Activated T-cell treated with anti-CD3 and anti-CD28 coated beads for 4 hours (primary cell): Measurements from ENCODE around the gene GPANK1.

ENCODE experiments used
- DNase-seq: peaks from one replicate; pipeline ENCODE4 v3.0.0-alpha.2; 2020

Gene GPANK1

GRCh38 chr6:31690231-31691077 lies 25.7 kb upstream of the GPANK1 start:
- DNase-seq, result no peak

GRCh38 chr6:31689249-31690110 lies 24.7 kb upstream of the GPANK1 start:
- no peak for DNase-seq

DNA sequence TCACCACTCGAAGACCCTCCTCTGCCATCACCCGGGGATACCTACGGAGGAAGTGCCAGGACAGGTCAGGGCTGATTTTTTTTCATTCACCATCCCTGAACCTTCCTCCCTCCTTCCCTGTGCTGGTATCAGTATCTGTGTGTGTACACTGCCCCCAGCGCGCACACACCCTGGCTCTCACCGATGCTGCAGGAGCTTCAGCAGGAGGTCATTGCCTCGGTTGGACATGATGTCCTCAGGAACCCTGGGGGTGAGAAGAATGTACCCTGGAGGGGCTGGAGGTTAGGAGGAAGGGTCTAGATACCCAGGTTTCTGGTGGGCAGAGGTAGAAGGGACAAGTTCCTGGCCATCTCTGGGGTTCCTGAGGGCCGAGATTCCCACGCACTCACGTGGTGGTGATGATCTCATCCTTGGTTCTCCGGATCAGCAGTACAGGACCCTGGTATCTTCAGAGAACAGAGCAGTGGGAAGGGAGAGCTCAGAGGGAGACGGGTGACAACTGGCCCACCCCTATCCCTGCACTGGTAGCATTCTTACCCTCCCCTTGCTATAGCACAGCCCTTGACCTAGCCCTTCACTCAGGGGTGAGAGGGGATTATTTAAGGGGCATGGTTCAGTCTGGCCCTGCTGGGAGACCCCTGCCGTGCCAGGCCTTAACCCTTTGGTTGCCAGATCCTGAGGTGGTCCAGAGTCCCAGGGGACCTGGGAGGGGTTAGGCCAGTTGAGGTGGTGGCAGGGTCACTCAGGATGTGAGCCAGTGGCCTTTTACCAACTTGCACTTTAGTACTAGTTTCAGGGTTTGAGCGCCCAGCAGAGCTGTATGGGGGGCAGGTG lies 23.3 kb upstream of the GPANK1 start:
- no peak for DNase-seq

- DNase-seq, result no peak
Measured at GRCh38 chr6:31687321-31687720, 22.5 kb upstream of the GPANK1 start.

- no peak for DNase-seq
Measured at GRCh38 chr6:31686483-31686882, 21.7 kb upstream of the GPANK1 start.

DNA sequence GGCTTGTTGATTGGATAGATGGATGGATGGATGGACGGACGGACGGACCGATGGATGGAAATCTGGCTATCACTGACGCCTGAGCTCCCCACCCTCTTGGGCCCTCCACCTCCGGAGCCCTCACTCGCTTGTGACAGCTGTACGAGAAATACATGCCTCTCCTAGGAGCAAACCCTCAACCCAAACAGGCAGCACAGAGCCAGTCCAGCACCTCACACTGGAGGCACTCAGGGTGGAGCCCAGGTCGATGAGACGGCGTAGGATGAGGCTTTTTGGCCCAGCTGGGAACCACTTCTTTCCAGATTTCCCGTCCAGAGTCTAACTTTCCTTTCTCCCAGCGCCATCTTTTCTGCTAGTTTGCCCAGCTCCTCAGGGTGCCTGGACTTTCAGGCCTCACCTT lies 18.8 kb upstream of the GPANK1 start:
- DNase-seq, result no peak

GRCh38 chr6:31681135-31681671 lies 16.4 kb upstream of the GPANK1 start:
- no peak for DNase-seq

- DNase-seq, result peak; percentile 48
Measured at GRCh38 chr6:31680226-31681134, 15.7 kb upstream of the GPANK1 start, which contains the start of gene LY6G5C. Gene LY6G5C, minus strand, starts transcription at chr6:31681067. Its CDS starts 694 bp downstream, at chr6:31680373.

DNA sequence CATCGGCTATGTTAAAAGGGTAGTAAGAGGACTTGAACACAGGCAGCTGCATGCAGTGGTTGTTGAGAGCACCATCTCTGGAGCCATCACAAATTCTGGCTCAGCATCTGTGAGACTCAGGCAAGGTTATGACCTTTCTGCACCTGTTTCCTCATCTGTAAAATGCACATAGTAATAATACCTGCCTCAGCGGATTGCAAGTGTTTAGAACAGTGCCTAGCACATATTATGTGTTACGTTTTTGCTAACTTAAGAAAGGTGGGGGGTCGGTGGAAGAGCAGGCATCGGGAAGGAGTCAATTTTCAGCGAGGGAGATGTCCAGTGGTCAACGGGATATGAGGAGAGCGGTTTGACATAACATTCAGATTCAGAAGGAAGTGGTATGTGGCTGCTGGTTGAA lies 13.2 kb upstream of the GPANK1 start:
- DNase-seq, result no peak

DNA sequence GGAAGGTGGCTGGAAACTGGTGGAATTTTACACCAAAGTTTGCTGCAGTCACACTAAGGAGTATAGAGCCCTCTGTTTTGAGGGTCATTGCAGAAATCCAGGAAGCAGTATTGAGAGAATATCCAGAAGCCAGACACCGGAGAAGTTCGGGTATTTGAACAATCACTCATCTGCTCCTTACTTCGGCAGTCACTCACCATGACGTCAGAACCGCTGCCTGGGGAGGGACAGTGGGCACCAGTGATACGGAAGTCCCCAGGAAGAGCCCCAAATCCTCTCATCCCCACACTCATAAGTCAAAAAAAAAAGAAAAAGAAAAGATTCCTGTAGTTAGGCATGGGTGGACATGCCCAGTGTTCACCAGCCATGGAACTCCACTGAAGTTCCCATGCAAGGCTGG lies 12.1 kb upstream of the GPANK1 start:
- no peak for DNase-seq

GRCh38 chr6:31676322-31676903 lies 11.6 kb upstream of the GPANK1 start:
- no peak for DNase-seq

DNA sequence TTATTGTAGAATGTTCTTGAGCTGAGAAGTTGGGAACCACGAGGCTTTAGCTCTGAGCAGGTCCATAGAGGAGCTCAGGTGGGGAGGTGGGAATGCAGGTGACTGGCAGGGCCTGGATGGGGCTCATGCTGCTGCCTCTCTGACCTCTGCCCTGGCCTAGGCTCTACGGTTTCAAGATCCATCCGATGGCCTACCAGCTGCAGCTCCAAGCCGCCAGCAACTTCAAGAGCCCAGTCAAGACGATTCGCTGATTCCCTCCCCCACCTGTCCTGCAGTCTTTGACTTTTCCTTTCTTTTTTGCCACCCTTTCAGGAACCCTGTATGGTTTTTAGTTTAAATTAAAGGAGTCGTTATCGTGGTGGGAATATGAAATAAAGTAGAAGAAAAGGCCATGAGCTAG lies 4.9 kb upstream of the GPANK1 start, which contains the start of gene LY6G5B:
LY6G5B (plus strand) TSS at position 301 of the 400 bp plus-strand sequence. CDS start 975 bp downstream, outside the sequence.
- DNase-seq, result no peak

DNA sequence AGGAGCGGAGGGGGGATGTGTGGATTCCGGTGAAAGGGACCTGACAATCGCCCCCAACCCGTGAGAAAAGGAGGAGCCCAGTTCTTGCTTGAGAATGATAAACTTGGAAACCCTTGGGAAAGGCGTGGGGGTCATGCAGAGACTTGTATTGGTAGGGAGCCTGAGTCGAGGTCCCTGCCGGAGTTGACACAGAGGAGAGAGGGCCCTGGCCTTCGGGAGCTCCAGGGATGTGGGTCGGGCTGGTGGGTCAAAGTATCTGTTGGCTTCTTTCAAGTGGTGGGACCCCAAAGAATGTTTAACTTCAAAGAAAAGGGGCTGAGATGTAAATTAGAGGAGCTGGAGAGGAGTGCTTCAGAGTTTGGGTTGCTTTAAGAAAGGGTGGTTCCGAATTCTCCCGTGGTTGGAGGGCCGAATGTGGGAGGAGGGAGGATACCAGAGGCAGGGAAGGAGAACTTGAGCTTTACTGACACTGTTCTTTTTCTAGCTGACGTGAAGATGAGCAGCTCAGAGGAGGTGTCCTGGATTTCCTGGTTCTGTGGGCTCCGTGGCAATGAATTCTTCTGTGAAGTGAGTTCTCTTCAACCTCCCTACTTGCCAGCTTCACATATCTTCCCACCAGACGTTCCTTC lies 1.7 kb upstream of the GPANK1 start:
- no peak for DNase-seq

DNA sequence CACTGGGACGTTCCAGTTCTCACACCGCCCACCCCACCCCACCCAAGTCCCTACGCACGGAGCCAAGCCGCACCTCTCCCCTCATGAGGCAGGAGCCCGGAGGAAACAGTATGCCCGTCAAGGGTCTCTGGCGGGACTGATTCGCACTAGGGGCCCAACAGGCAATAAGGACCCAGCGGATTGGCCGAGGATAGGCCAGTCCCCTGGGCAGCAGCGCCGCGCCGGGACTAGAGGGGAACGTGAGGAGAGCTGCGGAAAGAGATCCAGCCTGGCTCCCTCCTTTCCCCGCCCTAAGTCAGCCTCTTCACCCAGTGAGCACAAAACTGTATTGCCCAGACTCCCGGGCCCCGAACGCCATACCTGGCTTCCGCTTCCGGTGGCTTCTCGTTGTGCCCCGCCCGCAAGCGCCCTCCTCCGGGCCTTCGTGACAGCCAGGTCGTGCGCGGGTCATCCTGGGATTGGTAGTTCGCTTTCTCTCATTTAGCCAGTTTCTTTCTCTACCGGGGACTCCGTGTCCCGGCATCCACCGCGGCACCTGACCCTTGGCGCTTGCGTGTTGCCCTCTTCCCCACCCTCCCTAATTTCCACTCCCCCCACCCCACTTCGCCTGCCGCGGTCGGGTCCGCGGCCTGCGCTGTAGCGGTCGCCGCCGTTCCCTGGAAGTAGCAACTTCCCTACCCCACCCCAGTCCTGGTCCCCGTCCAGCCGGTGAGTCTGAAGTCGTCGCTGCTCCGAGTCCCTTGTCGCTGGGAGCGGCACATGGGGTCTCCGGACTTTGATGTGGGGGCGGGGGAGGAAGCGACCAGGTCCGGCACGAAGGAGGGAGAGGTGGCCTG lies 922 bp upstream of the GPANK1 start, which contains the start of gene CSNK2B:
CSNK2B (plus strand) TSS at position 580 of the 836 bp plus-strand sequence. CDS start 752 bp downstream, outside the sequence.
- DNase-seq, result peak; percentile 95

GRCh38 chr6:31663961-31664789 lies 622 bp downstream of the GPANK1 start:
- DNase-seq, result no peak

DNA sequence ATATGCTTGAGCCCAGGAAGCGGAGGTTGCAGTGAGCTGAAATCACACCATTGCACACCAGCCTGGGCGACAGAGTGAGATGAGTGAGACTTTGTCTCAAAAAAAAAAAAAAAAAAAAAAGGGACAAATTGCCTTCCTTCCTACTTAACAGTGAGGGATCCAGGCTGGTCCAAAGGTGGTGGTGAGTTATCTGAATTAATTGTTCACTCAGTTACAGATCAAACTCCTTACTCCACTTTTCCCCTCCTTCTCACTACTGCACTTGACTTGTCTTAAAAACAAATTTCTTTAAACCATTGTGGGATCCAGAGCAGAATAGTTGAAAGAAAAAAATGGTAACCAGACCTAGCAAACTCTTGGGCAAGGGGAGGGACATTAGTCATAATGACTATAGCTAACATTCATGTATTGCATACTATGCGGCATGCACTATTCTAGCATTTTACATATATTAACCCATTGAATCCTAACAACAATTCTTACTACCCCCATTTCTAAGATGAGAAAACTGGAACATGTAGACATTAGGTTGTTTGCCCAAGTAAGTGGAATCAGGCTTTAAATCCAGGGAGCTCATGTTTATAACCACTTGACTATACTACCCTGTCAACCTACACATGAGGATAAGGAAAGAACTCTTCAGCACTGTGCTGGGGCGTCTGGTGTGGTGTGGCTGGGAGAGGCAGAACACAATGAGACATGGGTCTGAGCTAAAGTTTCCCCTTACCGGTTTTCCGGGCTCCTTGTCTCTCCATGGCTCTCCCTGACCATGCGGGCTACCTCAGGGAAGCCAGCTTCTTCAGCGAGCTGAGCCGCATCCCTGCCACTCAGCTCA lies 1.5 kb downstream of the GPANK1 start:
- no peak for DNase-seq

- DNase-seq, result no peak
Measured at GRCh38 chr6:31662124-31662723, 2.6 kb downstream of the GPANK1 start.
